GM19455 (cell line): Measurements from ENCODE around the gene CNOT1.
"Not testable (repeated sequence)": the region's sequence is repeated elsewhere in the genome, so short reads cannot be mapped to it uniquely, and the experiment has no call there.

Experiments used
- ATAC-seq: cut with Tn5 transposase; IDR thresholded peaks from one replicate; pipeline ENCODE4 v1.9.1; 2021; ENCODE audit not compliant: unreplicated experiment

The CNOT1 gene

GRCh38 chr16:58629733-58630640, at the start of gene CNOT1:
TSS of gene CNOT1 (minus strand) at chr16:58629826. CDS start at chr16:58599337, 30,489 bp downstream.
- peak; percentile 87 for ATAC-seq

- no peak for ATAC-seq
Measured at GRCh38 chr16:58678716-58679115, 49.1 kb upstream of the CNOT1 start.

DNA sequence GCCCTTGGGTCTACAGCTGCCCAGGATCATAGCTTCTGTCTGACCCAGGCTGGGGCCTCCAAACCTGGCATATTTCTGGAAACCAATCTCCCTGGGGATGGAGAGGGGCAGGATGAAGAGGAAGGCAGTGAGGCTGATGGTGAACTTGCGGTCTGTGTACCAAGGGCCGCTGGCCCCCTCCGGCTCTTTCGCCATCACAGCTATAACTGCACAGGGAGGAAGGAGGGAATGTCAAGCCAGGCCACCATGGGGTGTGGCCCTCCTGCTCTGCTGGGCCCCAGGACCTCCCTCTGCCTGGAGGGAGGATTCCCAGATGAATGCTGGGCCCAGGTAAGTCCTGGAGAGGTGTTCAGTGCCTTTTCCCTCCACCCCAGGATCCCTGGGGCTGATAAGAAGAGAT, 48.6 kb upstream of the CNOT1 start:
- no peak for ATAC-seq

- ATAC-seq: no peak
Measured at GRCh38 chr16:58670946-58671583, 41.4 kb upstream of the CNOT1 start.

DNA sequence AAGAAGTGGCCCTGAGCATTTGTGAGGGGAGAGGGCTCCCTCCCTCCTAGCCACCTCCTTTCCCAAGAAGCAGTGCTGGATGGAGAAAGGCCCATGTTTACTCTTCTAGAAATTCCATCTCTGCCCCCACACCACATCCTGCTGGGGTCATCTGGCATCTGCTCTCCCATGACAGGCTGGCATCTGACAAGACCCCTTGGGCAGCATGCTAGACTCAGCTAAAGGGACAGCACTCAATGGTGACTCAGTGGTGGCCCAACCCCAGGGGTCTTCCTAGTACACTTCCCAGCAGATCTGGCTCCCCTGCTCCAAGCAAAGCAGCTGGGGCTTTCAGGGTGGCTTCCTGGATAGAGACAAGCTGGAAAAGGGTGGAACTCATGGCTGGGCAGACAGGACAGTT, 40.6 kb upstream of the CNOT1 start:
- ATAC-seq: no peak

GRCh38 chr16:58665200-58665599, 35.6 kb upstream of the CNOT1 start:
- ATAC-seq: no peak

DNA sequence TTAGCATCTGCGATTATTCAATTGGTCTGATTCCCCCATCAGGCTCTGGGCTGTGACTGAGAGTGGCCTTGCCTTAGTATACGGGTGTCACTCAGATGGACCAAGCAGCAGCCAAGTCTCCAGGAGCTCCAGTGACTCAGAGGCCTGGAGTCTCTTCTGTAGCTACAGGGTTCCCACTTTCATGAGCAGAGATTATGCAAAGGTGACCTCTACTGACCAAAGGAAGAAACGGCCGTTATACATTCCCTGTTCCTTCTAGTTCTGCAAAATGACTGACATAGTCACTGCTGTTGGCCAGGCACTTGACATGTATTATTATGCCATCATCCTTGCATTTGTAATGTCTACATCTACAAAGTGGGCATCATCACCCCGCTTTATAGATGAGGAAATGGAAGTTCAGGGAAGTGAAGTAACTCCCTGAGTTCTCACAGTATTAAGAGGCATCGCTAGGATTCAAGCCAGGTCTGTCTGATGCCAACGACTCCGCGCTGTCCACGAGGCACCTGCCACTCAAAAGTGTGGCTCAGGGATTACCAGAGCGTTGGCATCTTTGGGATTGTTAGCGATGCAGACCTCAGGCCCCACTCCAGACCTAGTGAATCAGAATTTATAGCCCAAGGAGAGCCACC, 31.7 kb upstream of the CNOT1 start:
- ATAC-seq: peak; percentile 79

DNA sequence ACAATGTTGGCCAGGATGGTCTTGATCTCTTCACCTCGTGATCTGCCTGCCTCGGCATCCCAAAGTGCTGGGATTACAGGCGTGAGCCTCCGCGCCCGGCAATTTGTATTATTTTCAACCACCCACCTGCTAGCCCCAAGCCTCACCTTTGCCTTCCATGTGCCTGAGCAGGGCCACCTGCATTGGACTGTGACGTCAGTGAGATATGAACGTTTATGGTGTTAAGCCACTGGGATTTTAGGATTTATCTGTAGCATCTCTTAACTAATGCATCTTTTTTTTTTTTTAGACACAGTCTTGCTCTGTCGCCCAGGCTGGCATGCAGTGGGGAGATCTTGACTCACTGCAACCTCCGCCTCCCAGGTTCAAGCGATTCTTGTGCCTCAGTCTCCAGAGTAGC, 30.3 kb upstream of the CNOT1 start:
- ATAC-seq: not testable (repeated sequence)

DNA sequence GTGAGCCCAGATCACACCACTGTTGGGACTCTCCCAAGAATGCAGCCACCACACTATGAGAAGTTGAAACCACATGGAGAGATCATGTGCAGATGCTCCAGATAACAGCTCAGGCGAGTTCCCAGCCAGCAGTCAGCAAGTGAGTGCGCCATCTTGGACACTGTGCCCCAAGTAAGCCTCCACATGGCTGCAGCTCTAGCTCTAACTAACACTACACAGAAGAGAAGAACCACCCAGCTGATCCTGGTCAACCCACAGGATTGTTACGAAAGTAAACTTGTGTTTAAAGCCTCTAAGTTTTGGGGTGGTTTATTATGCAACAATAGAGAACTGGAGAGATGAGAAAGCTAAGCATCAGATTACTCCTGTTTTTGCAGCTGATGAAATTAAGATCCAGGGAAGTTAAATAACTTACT, 29.2 kb upstream of the CNOT1 start:
- ATAC-seq: no peak

GRCh38 chr16:58656899-58657298, 27.3 kb upstream of the CNOT1 start:
- ATAC-seq: no peak

DNA sequence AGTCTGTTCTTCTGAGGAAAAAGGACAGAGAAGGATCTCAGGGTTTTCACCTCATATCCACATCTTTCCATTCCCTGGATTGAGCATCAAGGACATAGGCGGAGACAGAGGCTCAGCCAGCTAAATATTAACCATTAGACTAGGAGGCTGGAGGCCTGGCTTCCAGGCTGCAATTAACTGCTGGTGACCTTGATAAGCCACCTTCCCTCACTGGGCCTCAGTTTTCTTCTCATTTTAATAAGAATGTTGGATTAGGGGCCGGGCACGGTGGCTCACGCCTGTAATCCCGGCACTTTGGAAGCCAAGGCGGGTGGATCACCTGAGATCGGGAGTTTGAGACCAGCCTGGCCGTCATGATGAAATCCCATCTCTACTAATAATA, 25.6 kb upstream of the CNOT1 start:
- ATAC-seq: no peak

GRCh38 chr16:58654560-58655214, 25.1 kb upstream of the CNOT1 start:
- no peak for ATAC-seq

DNA sequence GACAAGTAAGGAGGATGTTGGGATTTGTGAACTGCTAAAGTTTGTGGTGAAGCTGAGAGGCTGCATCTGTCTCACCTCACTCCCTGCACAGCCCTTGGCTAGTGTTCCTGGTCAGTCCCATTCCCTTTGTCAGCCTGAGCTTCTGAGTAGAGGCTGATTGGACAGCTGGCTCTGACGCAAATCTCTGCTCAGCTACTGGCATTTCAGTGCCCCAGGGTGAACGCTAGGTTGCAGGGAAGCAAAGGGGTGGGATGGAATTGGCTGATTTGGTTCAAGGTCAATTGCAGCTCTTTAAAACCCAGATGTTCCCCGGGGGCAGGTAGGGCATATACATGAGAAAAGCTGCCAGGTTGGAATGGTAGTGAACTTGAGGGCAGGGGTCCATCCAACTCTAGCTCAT, 23.1 kb upstream of the CNOT1 start:
- no peak for ATAC-seq

DNA sequence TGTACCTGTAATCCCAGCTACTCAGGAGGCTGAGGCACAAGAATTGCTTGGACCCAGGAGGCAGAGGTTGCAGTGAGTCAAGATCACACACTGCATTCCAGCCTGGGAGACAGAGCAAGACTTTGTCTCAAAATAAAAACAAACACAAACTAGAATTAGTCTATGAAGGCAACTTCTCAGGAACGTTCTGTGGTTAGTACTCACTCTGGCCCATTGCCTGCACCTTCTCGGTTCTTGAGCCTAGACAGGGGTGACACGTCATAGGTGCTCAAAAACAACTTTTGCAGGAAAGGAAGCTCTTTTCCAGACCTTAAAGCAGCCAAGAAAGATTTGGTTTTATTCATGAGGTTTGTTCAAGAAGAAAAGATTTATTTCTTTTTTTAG, 22.3 kb upstream of the CNOT1 start:
- ATAC-seq: no peak

GRCh38 chr16:58649707-58650106, 20.1 kb upstream of the CNOT1 start:
- ATAC-seq: no peak

GRCh38 chr16:58647107-58647506, 17.5 kb upstream of the CNOT1 start:
- no peak for ATAC-seq

GRCh38 chr16:58644765-58645487, 15.3 kb upstream of the CNOT1 start:
- ATAC-seq: no peak

DNA sequence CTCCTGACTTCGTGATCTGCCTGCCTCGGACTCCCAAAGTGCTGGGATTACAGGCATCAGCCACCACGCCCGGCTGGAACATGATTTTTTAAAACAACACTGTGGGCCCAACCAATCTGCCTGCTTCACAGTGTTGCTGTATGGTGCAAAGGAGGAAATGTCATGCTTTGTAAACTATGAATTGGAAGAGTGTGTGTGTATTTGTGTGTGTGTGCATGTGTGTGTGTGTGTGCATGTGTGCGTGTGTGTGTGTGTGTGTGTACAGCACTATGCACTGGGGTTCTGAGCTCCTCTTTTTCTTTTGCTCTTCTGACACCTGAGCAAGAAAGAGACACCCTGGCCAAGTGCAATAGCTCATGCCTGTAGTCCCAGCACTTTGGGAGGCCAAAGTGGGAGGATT, 14.5 kb upstream of the CNOT1 start:
- no peak for ATAC-seq

GRCh38 chr16:58640949-58641348, 11.3 kb upstream of the CNOT1 start:
- no peak for ATAC-seq

DNA sequence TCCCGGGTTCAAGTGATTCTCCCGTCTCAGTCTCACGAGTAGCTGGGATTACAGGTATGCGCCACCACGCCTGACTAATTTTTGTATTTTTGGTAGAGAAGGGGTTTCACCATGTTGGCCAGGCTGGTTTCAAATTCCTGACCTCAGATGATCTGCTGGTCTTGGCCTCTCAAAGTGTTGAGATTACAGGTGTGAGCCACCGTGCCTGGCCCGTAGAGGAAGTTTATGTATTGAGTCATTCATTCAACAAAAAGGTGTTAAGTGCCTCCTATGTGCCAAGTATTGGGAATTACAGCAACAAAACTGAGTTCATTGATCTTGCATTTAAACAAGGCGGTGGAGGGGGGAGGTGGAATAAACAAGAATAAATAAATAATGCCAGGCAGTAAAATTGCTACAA, 10.2 kb upstream of the CNOT1 start:
- no peak for ATAC-seq

- no peak for ATAC-seq
Measured at GRCh38 chr16:58639230-58639629, 9.6 kb upstream of the CNOT1 start.
